ENCODE measurements around the gene WNK1. TPM values are rescaled to one million over a fixed set of nuclear protein-coding genes. Genes with fewer than 3 reads are reported as not detected.

The WNK1 gene
- total RNA-seq, 1 donor from 2014 or later, result 178 TPM

GRCh38 chr12:953776-954175 is 201.4 kb downstream of the WNK1 start:
- Histone ChIP-seq H3K27ac (no peak overlapping the region), H3K27me3 (no peaks in the 10 kb centered on the region), H3K9me3 (no peaks in the 10 kb centered on the region), H3K4me3 (no peak overlapping the region), H3K4me1 (no peaks in the 10 kb centered on the region), H3K36me3 (no peaks in the 10 kb centered on the region)
- DNase-seq (ENCODE audit: low spot score in 2 of 2), result no peak
- no peak for TF ChIP-seq CTCF (IDR thresholded peaks at IDR 0.05)
- intact Hi-C loops (cut with DNase I), result loop anchor here (5.0 kb wide), 2 partner anchors 139 to 639 kb away; partner anchors contain the start of gene FBXL14

GRCh38 chr12:954741-955140 is 202.4 kb downstream of the WNK1 start:
- TF ChIP-seq CTCF (IDR thresholded peaks at IDR 0.05), result no peak
- Histone ChIP-seq H3K36me3 (no peaks in the 10 kb centered on the region), H3K4me3 (no peak overlapping the region), H3K9me3 (no peaks in the 10 kb centered on the region), H3K4me1 (no peaks in the 10 kb centered on the region), H3K27me3 (no peaks in the 10 kb centered on the region), H3K27ac (no peak overlapping the region)
- DNase-seq (ENCODE audit: low spot score in 2 of 2), result no peak
- intact Hi-C loops (cut with DNase I), result loop anchor here (5.0 kb wide), 2 partner anchors 138 to 638 kb away; partner anchors contain the start of gene FBXL14

GRCh38 chr12:955939-956338 is 203.6 kb downstream of the WNK1 start:
- Histone ChIP-seq H3K4me3 (no peak overlapping the region), H3K27ac (no peak overlapping the region), H3K36me3 (no peaks in the 10 kb centered on the region), H3K27me3 (no peaks in the 10 kb centered on the region), H3K9me3 (no peaks in the 10 kb centered on the region), H3K4me1 (no peaks in the 10 kb centered on the region)
- TF ChIP-seq CTCF (IDR thresholded peaks at IDR 0.05), result no peak
- no peak for DNase-seq (ENCODE audit: low spot score in 2 of 2)
- intact Hi-C loops (cut with DNase I), result no loop called here

GRCh38 chr12:958588-959123 is 206.3 kb downstream of the WNK1 start:
- no peak for TF ChIP-seq CTCF (IDR thresholded peaks at IDR 0.05)
- Histone ChIP-seq H3K27ac (no peak overlapping the region), H3K4me3 (no peak overlapping the region), H3K9me3 (no peaks in the 10 kb centered on the region), H3K36me3 (no peaks in the 10 kb centered on the region), H3K4me1 (no peaks in the 10 kb centered on the region), H3K27me3 (no peaks in the 10 kb centered on the region)
- intact Hi-C loops (cut with DNase I), result no loop called here
- DNase-seq (ENCODE audit: low spot score in 2 of 2), result no peak

Other genes starting within 250 kb of the WNK1 start
- 24.1 TPM for gene NINJ2, start 89.1 kb upstream of the WNK1 start, total RNA-seq
- gene RAD52, start 197.1 kb downstream of the WNK1 start, total RNA-seq, result 175 TPM
- gene ERC1, start 238.6 kb downstream of the WNK1 start, total RNA-seq, result 41.4 TPM